Panc1 (cell line): ENCODE results near the gene CTNNBIP1. TPM values are rescaled to one million over a fixed set of nuclear protein-coding genes. Genes with fewer than 3 reads are reported as not detected.

Experiments
- ATAC-seq: fragments of 200-7000 bp; cut with Tn5 transposase; 2 replicates; pipeline ENCODE4 v1.9.1; 2020; ENCODE audit warnings: mild to moderate bottlenecking, moderate library complexity
- BruUV-seq: library from RNA; stranded (reverse); fragments of 400-500 nt; replicated peaks from 2 replicates; lab custom pipeline; 2021; lab: Mats Ljungman, UMichigan
- CTCF ChIA-PET: fragments of 300-600 bp; sonication (Branson Sonifier 250); formaldehyde crosslinking; loops from one replicate; lab custom pipeline; 2022; ENCODE audit warnings: antibody characterized with exemption; lab: Charles Lee
- POLR2A ChIA-PET: fragments of 300-600 bp; sonication (Branson Sonifier 250); formaldehyde crosslinking; loops from one replicate; lab custom pipeline; 2022; ENCODE audit warnings: antibody characterized with exemption; lab: Charles Lee
- DNase-seq: peaks from one replicate; pipeline ENCODE4 v3.0.0-alpha.2; 2010; ENCODE audit warnings: low read depth, low spot score
- H3K27ac ChIP-seq: 2 replicates; pipeline ENCODE4 v1.5.1; 2011; ENCODE audit warnings: mild to moderate bottlenecking, low read length, inconsistent platforms
- H3K27me3 ChIP-seq: fragments of 200-500 bp; sonication (Bioruptor generic); 2 replicates; pipeline ENCODE4 v1.6.0; 2014; ENCODE audit warnings: low read length, inconsistent platforms; ENCODE audit not compliant: control insufficient read depth, insufficient read depth
- H3K36me3 ChIP-seq: fragments of 200-500 bp; sonication (Bioruptor generic); 2 replicates; pipeline ENCODE4 v1.5.1; 2014; ENCODE audit warnings: inconsistent platforms, mild to moderate bottlenecking, low read length, moderate library complexity; ENCODE audit not compliant: control insufficient read depth, insufficient read depth
- H3K4me1 ChIP-seq: 2 replicates; pipeline ENCODE4 v1.5.1; 2011; ENCODE audit warnings: inconsistent platforms, mild to moderate bottlenecking, low read length, moderate library complexity; ENCODE audit not compliant: control insufficient read depth, insufficient read depth
- H3K4me3 ChIP-seq, 2 experiments: 2 replicates each; pipeline ENCODE4 v1.5.1; 2011 to 2012; ENCODE audit warnings: low read depth in 2 of 2, low read length in 2 of 2, mild to moderate bottlenecking in 2 of 2, inconsistent platforms in 1 of 2, moderate library complexity in 1 of 2
- H3K9me3 ChIP-seq: fragments of 200-500 bp; sonication (Bioruptor generic); 2 replicates; pipeline ENCODE4 v1.5.1; 2014; ENCODE audit warnings: low read depth, mild to moderate bottlenecking, inconsistent platforms, low read length, moderate library complexity; ENCODE audit not compliant: control insufficient read depth, insufficient read depth
- CTCF ChIP-seq: fragments of 450-650 bp; IDR thresholded peaks from 2 replicates; pipeline ENCODE4 v1.5.1; 2017; ENCODE audit warnings: mild to moderate bottlenecking
- POLR2AphosphoS5 ChIP-seq: IDR thresholded peaks from 2 replicates; pipeline ENCODE4 v1.6.1; 2012; ENCODE audit warnings: mild to moderate bottlenecking, low read depth, low read length, moderate library complexity
- REST ChIP-seq, 2 experiments: IDR thresholded peaks; 2 replicates each; pipeline ENCODE4 v1.6.1; 2011 to 2012; ENCODE audit warnings: low read depth in 2 of 2, control low read depth in 1 of 2, low read length in 1 of 2, mild to moderate bottlenecking in 1 of 2, moderate library complexity in 1 of 2; ENCODE audit not compliant: insufficient read depth in 1 of 2
- SIN3A ChIP-seq: IDR thresholded peaks from 2 replicates; pipeline ENCODE4 v1.6.1; 2012; ENCODE audit warnings: low read depth, mild to moderate bottlenecking, low read length, moderate library complexity, borderline replicate concordance; ENCODE audit not compliant: insufficient read depth
- TCF7L2 ChIP-seq: IDR thresholded peaks from 2 replicates; pipeline ENCODE4 v1.6.1; 2011; ENCODE audit warnings: mild to moderate bottlenecking, low read depth, low read length, inconsistent platforms
- in situ Hi-C: cut with HindIII; loops from 2 replicates; pipeline ENCODE4 v1.10.0; 2016; ENCODE audit warnings: low sequenced_read_pairs, low pct_unique_long_range_greater_than_20kb
- intact Hi-C: fragments of 100-400 bp; cut with micrococcal nuclease; formaldehyde crosslinking; loops from one replicate; pipeline ENCODE4 v1.10.0; 2022; ENCODE audit not compliant: unreplicated experiment
- total RNA-seq: library from RNA; stranded (reverse); gene quantifications from one replicate; pipeline ENCODE4 v1.2.1, GENCODE V29; 2021; ENCODE audit not compliant: unreplicated experiment

Gene CTNNBIP1
- total RNA-seq, 1 experiment from 2014 or later: 36.9 TPM

DNA sequence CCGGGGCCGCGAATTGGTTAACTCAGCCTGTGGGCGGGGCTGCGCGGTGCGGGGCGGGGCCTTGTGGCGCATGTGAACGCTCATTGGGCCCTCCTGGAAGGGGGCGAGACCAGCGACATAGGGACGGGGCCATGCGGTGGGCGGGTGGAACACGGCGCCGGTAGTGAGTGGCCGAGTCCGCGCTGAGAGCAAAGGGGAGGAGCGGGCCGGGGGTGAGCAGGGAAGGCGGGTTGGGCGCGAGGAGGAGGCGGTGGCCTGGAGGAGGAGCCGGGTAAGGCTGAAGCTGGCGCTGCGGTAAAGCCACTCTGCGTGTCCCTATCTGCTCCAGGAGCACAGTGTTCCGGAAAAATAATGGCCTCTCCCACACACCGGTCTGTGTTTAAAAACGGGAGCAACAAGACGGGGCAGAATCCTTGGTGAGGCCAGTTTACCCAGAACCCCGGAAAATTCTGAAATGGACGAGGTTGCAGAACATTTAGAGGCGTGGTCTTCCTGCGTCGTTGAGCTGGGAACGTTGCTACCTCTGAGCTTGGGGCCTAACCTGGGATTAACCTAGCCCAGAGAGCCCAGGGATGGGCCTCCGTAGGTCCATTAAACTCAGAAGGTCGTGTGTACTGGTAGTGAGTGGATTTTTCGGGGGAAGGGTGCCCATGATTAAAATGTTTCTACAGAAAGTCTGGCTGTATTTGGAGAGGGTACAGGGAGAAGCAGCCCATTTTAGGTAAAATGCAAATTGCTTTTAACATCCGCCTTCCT lies 532 bp upstream of the CTNNBIP1 start:
- BruUV-seq: no TSS peak
- in situ Hi-C loops: no loop called here
- ChIA-PET POLR2A (interaction anchor here (0.5 kb wide), 2 partner anchors 124 to 366 kb away, joined by 4 to 6 read pairs; no protein-coding TSS in a partner anchor), CTCF (interaction anchor here (0.6 to 0.8 kb wide), 2 partner anchors 135 to 189 kb away, joined by 3 to 4 read pairs; no protein-coding TSS in a partner anchor)
- no peaks in the 10 kb centered on the region for H3K27me3 ChIP-seq
- intact Hi-C loops: no loop called here
- no peaks in the 10 kb centered on the region; the same call in 1 of the 2 replicates for H3K36me3 ChIP-seq
- H3K4me1 ChIP-seq: peaks cover 8% of the 10 kb centered on the region
- peak; percentile 89 for DNase-seq
- peak; percentile 99 for ATAC-seq
- H3K27ac ChIP-seq: peak overlapping the region; percentile 93
- H3K4me3 ChIP-seq: peak overlapping the region; percentile 63 to 97
- no peaks in the 10 kb centered on the region for H3K9me3 ChIP-seq
- TF ChIP-seq REST (IDR thresholded peaks at IDR 0.05; ENCODE audit: insufficient read depth in 1 of 2, low read depth in 2 of 2, low read length in 1 of 2) (no peak), CTCF (no peak), POLR2AphosphoS5 (no peak), SIN3A (no peak), TCF7L2 (no peak)

GRCh38 chr1:9909234-9910046 lies 629 bp downstream of the CTNNBIP1 start:
- peaks cover 8% of the 10 kb centered on the region for H3K4me1 ChIP-seq
- intact Hi-C loops (no loop called here), in situ Hi-C loops (no loop called here)
- DNase-seq (no peak), ATAC-seq (no peak)
- H3K27me3 ChIP-seq: no peaks in the 10 kb centered on the region
- H3K9me3 ChIP-seq: no peaks in the 10 kb centered on the region
- peak overlapping the region; percentile 62 to 68 for H3K4me3 ChIP-seq
- ChIA-PET POLR2A (no interaction called here), CTCF (no interaction called here)
- no peak for TF ChIP-seq SIN3A
- no peak for TF ChIP-seq REST (IDR thresholded peaks at IDR 0.05; ENCODE audit: insufficient read depth in 1 of 2, low read depth in 2 of 2, low read length in 1 of 2)
- no peak for TF ChIP-seq POLR2AphosphoS5
- TF ChIP-seq TCF7L2: no peak
- TF ChIP-seq CTCF: no peak
- no TSS peak for BruUV-seq
- H3K27ac ChIP-seq: peak overlapping the region; percentile 60
- H3K36me3 ChIP-seq: no peaks in the 10 kb centered on the region; the same call in 1 of the 2 replicates
